ENCODE results near the gene TLX3. TPM values are rescaled to one million over a fixed set of nuclear protein-coding genes. Genes with fewer than 3 reads are reported as not detected.
"Not testable (repeated sequence)": the region's sequence is repeated elsewhere in the genome, so short reads cannot be mapped to it uniquely, and the experiment has no call there.

Gene TLX3
- total RNA-seq, 1 donor from 2014 or later: not detected

GRCh38 chr5:171295801-171296200 lies 13.2 kb upstream of the TLX3 start:
- H3K27me3 Mint-ChIP-seq (ENCODE audit: insufficient read depth, low read depth): no peaks in the 10 kb centered on the region
- no peak overlapping the region for H2AFZ ChIP-seq (replicated peaks)
- H3K27ac ChIP-seq: no peak overlapping the region
- H3K9me3 ChIP-seq (ENCODE audit: low read depth): no peaks in the 10 kb centered on the region
- no peak overlapping the region for H3K9ac ChIP-seq
- TF ChIP-seq CTCF (IDR thresholded peaks at IDR 0.05): no peak
- no peak for TF ChIP-seq EZH2 (IDR thresholded peaks at IDR 0.05)
- no peak for TF ChIP-seq EZH2phosphoT487 (IDR thresholded peaks at IDR 0.05)
- H3K4me1 ChIP-seq: no peaks in the 10 kb centered on the region
- no peak overlapping the region for H3K4me3 Mint-ChIP-seq
- DNase-seq (ENCODE audit: low spot score): no peak
- no peaks in the 10 kb centered on the region for H3F3A ChIP-seq (ENCODE audit: low read depth)
- H3K79me2 ChIP-seq (ENCODE audit: low read depth): no peaks in the 10 kb centered on the region
- H3K36me3 Mint-ChIP-seq: peaks cover 5% of the 10 kb centered on the region
- H3K9me3 Mint-ChIP-seq: no peaks in the 10 kb centered on the region
- H3K27me3 ChIP-seq: no peaks in the 10 kb centered on the region
- H3K36me3 ChIP-seq: no peaks in the 10 kb centered on the region
- no peak overlapping the region for H3K4me3 ChIP-seq
- no peaks in the 10 kb centered on the region for H4K20me1 ChIP-seq (ENCODE audit: low read depth)
- no peak overlapping the region for H3K4me2 ChIP-seq
- no peak overlapping the region for H3K27ac Mint-ChIP-seq
- H3K4me1 Mint-ChIP-seq: no peaks in the 10 kb centered on the region

GRCh38 chr5:171297941-171298340 lies 11.1 kb upstream of the TLX3 start:
- not testable (repeated sequence) for H3K27ac Mint-ChIP-seq; H3K27me3 Mint-ChIP-seq (ENCODE audit: insufficient read depth, low read depth); H3K79me2 ChIP-seq (ENCODE audit: low read depth); H3K9ac ChIP-seq; H3K9me3 Mint-ChIP-seq; H3K4me3 ChIP-seq; H3K4me2 ChIP-seq; H3K4me3 Mint-ChIP-seq; H3K36me3 ChIP-seq; H3F3A ChIP-seq (ENCODE audit: low read depth); H3K9me3 ChIP-seq (ENCODE audit: low read depth); DNase-seq (ENCODE audit: low spot score); H3K4me1 Mint-ChIP-seq; H3K36me3 Mint-ChIP-seq; H2AFZ ChIP-seq (replicated peaks); H3K4me1 ChIP-seq; H4K20me1 ChIP-seq (ENCODE audit: low read depth); H3K27ac ChIP-seq
- H3K27me3 ChIP-seq: peaks cover 17% of the 10 kb centered on the region

- H3K79me2 ChIP-seq (ENCODE audit: low read depth): no peaks in the 10 kb centered on the region
- Mint-ChIP-seq H3K27ac (no peak overlapping the region), H3K9me3 (no peaks in the 10 kb centered on the region), H3K4me3 (no peak overlapping the region), H3K4me1 (no peaks in the 10 kb centered on the region), H3K36me3 (peaks cover 7% of the 10 kb centered on the region), H3K27me3 (ENCODE audit: insufficient read depth, low read depth) (peaks cover 7% of the 10 kb centered on the region)
- H3K4me1 ChIP-seq: no peaks in the 10 kb centered on the region
- H4K20me1 ChIP-seq (ENCODE audit: low read depth): no peaks in the 10 kb centered on the region
- H3F3A ChIP-seq (ENCODE audit: low read depth): no peaks in the 10 kb centered on the region
- H3K4me2 ChIP-seq: no peak overlapping the region
- no peak overlapping the region for H2AFZ ChIP-seq (replicated peaks)
- no peak overlapping the region for H3K9ac ChIP-seq
- no peaks in the 10 kb centered on the region for H3K9me3 ChIP-seq (ENCODE audit: low read depth)
- H3K36me3 ChIP-seq: no peaks in the 10 kb centered on the region
- H3K27me3 ChIP-seq: peaks cover 30% of the 10 kb centered on the region
- TF ChIP-seq EZH2phosphoT487 (IDR thresholded peaks at IDR 0.05) (no peak), CTCF (IDR thresholded peaks at IDR 0.05) (no peak), EZH2 (IDR thresholded peaks at IDR 0.05) (no peak)
- DNase-seq (ENCODE audit: low spot score): no peak
- no peak overlapping the region for H3K4me3 ChIP-seq
- no peak overlapping the region for H3K27ac ChIP-seq
Measured at GRCh38 chr5:171299228-171299627, 9.8 kb upstream of the TLX3 start.

GRCh38 chr5:171299851-171300250 lies 9.2 kb upstream of the TLX3 start:
- Histone ChIP-seq H3K4me1 (no peaks in the 10 kb centered on the region), H3K9me3 (ENCODE audit: low read depth) (no peaks in the 10 kb centered on the region), H3K36me3 (no peaks in the 10 kb centered on the region), H3F3A (ENCODE audit: low read depth) (no peaks in the 10 kb centered on the region), H3K27ac (no peak overlapping the region), H3K79me2 (ENCODE audit: low read depth) (no peaks in the 10 kb centered on the region), H3K27me3 (peaks cover 37% of the 10 kb centered on the region), H3K4me2 (no peak overlapping the region), H3K9ac (no peak overlapping the region), H3K4me3 (no peak overlapping the region), H2AFZ (replicated peaks) (no peak overlapping the region), H4K20me1 (ENCODE audit: low read depth) (peaks cover 2% of the 10 kb centered on the region)
- no peak for TF ChIP-seq EZH2phosphoT487 (IDR thresholded peaks at IDR 0.05)
- TF ChIP-seq EZH2 (IDR thresholded peaks at IDR 0.05): no peak
- TF ChIP-seq CTCF (IDR thresholded peaks at IDR 0.05): no peak
- H3K9me3 Mint-ChIP-seq: no peaks in the 10 kb centered on the region
- H3K27ac Mint-ChIP-seq: no peak overlapping the region
- peaks cover 7% of the 10 kb centered on the region for H3K36me3 Mint-ChIP-seq
- no peak overlapping the region for H3K4me3 Mint-ChIP-seq
- no peak for DNase-seq (ENCODE audit: low spot score)
- no peaks in the 10 kb centered on the region for H3K4me1 Mint-ChIP-seq
- H3K27me3 Mint-ChIP-seq (ENCODE audit: insufficient read depth, low read depth): peaks cover 12% of the 10 kb centered on the region
